ENCODE results near the gene CAPSL.
A peak's percentile ranks its signal among the peaks of the same experiment; 100 is the strongest.

The CAPSL gene

DNA sequence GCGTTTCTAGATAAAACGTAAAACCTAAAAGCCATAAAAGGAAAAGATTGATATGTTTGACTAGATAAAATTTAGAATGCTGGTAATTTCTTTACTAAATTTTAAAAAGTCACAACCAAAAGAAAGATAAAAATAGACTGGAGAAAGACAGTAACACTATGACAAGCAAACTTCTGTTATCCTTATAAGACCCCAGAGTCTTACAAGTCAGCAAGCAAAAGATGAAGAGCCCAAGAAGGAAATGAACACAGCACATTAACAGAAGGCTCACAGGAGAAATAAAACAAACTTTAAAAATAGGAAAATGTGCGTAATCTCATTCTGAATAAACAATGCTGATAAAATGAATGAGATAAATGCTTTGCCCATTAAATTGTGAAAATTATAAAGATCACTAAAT, 52.0 kb downstream of the CAPSL start:
- TF ChIP-seq, protein P1, sequence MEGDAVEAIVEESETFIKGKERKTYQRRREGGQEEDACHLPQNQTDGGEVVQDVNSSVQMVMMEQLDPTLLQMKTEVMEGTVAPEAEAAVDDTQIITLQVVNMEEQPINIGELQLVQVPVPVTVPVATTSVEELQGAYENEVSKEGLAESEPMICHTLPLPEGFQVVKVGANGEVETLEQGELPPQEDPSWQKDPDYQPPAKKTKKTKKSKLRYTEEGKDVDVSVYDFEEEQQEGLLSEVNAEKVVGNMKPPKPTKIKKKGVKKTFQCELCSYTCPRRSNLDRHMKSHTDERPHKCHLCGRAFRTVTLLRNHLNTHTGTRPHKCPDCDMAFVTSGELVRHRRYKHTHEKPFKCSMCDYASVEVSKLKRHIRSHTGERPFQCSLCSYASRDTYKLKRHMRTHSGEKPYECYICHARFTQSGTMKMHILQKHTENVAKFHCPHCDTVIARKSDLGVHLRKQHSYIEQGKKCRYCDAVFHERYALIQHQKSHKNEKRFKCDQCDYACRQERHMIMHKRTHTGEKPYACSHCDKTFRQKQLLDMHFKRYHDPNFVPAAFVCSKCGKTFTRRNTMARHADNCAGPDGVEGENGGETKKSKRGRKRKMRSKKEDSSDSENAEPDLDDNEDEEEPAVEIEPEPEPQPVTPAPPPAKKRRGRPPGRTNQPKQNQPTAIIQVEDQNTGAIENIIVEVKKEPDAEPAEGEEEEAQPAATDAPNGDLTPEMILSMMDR (IDR thresholded peaks at IDR 0.05; ENCODE audit: insufficient read depth, low read depth, low read length, missing control alignments): no peak
- H3K4me3 ChIP-seq (ENCODE audit: low read depth, low read length): no peak overlapping the region
- no peak for DNase-seq (ENCODE audit: low read depth)

DNA sequence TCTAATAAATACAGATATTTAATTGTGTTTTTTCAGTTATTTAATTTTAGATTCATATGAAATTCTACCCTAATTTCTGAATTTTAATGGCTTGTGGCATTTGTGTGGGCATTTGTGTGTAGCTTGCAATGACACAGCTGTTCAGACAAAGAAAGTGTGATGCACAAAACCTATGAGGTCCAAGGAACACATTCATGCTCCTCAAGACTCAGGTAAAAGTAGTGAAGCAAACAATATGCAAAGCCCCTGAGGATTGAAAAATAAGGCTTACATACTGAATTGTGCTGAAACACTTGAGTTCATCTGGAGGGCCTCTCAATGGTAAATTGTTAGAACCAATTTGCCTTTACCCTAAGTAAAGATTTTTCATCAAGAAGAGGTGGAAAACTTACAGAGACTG, 53.6 kb downstream of the CAPSL start:
- TF ChIP-seq, protein P1 (IDR thresholded peaks at IDR 0.05; ENCODE audit: insufficient read depth, low read depth, low read length, missing control alignments): no peak
- no peak overlapping the region for H3K4me3 ChIP-seq (ENCODE audit: low read depth, low read length)
- DNase-seq (ENCODE audit: low read depth): no peak

DNA sequence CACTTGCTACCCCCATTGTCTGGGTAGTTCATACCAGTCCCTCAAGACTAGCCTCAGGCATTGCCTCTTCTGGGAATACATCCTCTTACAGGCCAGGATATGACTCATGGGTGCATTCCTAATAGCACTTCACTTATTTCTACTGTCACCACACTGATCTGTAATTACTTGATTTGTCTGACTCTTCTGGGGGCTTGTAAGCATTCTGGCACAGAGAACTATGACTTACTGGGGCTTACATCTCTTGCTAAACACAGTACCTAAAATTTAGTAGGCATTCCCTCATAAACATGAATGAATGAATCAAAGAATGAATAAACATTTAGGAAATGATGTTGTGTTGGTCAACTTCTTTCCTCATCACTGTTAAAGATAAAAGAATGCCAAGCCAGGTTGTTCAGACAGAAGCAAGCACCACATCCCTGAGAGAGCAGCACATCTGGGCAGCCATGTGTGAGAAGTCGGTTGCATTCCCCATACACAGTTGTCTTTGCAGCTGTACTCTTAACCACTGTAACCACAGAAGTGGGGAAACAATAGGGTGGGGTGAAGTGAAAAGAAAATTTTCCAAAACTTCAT, 54.1 kb downstream of the CAPSL start:
- TF ChIP-seq, protein P1 (IDR thresholded peaks at IDR 0.05; ENCODE audit: insufficient read depth, low read depth, low read length, missing control alignments): no peak
- H3K4me3 ChIP-seq (ENCODE audit: low read depth, low read length): no peak overlapping the region
- peak; percentile 66 for DNase-seq (ENCODE audit: low read depth)

DNA sequence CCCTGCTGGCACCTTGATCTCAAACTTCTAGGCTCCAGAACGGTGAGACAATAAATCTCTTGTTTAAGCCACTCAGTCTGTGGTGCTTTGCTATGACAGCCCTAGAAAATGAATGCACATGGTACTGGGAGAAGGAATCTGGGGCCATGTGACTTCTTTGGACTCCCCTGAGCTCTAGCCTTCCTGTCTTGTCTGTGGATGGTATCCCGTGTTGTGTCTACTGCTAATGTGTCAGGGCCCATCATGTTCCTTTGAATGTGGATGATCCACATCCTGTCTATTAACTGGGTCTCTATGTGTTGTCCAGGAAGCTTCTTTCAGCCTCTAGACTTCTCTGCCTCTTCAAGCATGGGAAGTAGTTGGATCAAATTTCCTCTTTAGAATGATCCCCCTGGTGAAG, 56.7 kb downstream of the CAPSL start:
- H3K4me3 ChIP-seq (ENCODE audit: low read depth, low read length): no peak overlapping the region
- TF ChIP-seq, protein P1 (IDR thresholded peaks at IDR 0.05; ENCODE audit: insufficient read depth, low read depth, low read length, missing control alignments): no peak
- no peak for DNase-seq (ENCODE audit: low read depth)

DNA sequence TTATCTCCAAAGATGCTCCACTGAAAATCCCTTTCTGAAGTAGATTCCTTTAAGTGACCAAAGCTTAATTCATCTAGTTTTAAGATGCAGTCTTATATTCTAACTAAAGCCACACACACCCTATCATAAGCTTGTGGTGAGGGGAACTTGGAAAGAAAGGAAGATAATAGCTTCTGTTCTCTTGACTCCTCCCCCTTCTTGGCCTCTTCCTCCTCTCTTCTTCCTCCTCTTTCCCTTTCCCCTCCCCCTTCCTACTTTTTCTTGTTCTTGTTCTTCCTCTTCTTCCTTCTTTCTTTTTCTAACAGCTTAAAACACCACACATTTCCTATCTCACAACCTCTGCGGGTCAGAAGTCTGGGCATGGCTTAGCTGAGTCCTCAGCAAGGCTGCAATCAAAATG, 58.3 kb downstream of the CAPSL start:
- TF ChIP-seq, protein P1 (IDR thresholded peaks at IDR 0.05; ENCODE audit: insufficient read depth, low read depth, low read length, missing control alignments): no peak
- H3K4me3 ChIP-seq (ENCODE audit: low read depth, low read length): no peak overlapping the region
- DNase-seq (ENCODE audit: low read depth): no peak

DNA sequence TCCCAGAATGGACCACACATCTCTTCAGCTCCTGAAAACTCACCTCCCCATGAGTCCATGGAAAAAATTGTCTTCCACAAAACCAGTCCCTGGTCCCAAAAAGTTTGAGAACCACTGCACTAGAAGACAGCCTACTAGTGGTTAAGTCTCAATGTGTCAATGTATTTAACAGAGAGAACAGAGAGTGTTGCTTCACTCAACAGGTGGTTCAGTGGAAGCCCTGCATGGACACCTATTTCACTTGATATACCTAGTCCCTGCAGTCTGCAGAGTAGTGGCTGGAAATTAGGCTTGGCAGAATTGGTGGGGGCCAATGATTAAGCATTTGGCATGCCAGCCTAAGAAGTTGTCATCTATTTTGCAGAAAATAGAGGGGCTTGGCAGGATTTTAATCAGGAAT, 58.8 kb downstream of the CAPSL start:
- TF ChIP-seq, protein P1 (IDR thresholded peaks at IDR 0.05; ENCODE audit: insufficient read depth, low read depth, low read length, missing control alignments): no peak
- DNase-seq (ENCODE audit: low read depth): no peak
- H3K4me3 ChIP-seq (ENCODE audit: low read depth, low read length): no peak overlapping the region

DNA sequence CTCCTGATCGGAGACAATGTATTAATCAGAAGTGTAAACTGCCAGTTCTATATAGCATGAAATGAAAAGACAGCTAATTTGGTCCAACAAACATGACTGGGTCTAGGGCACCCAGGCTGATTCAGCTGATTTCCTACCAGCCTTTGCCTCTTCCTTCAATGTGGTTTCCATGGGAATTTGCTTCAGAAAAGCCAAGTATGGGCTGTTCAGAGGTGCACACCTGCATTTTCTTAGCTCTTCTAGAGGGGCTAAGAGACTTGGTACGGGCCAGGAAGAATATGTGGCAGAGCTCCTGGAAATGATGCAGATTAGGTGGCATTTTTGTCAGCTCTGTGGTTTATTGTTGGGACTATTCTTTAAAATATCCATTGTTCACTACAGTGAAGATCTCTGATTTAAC, 59.3 kb downstream of the CAPSL start:
- H3K4me3 ChIP-seq (ENCODE audit: low read depth, low read length): no peak overlapping the region
- TF ChIP-seq, protein P1 (IDR thresholded peaks at IDR 0.05; ENCODE audit: insufficient read depth, low read depth, low read length, missing control alignments): no peak
- DNase-seq (ENCODE audit: low read depth): no peak

All from GM12865 (cell line).